K562 (cell line): ENCODE measurements around the gene TNFRSF6B. TPM values are rescaled to one million over a fixed set of nuclear protein-coding genes. Genes with fewer than 3 reads are reported as not detected.

Experiments used
- ATF7 ChIP-seq: fragments of 450-650 bp; IDR thresholded peaks from 2 replicates; pipeline ENCODE4 v1.7.1; 2014; ENCODE audit warnings: mild to moderate bottlenecking, moderate library complexity
- MGA ChIP-seq: fragments of 450-650 bp; IDR thresholded peaks from 2 replicates; pipeline ENCODE4 v1.6.1; 2016; ENCODE audit warnings: mild to moderate bottlenecking, moderate library complexity
- MNT ChIP-seq, 2 experiments: fragments of 450-650 bp; conservative IDR thresholded peaks; 2 replicates each; pipeline ENCODE4 v1.6.1; 2017; ENCODE audit warnings: mild to moderate bottlenecking in 2 of 2, moderate library complexity in 2 of 2
- MXI1 ChIP-seq: IDR thresholded peaks from 2 replicates; pipeline ENCODE4 v1.6.1; 2011; ENCODE audit warnings: low read depth, mild to moderate bottlenecking, improper control_type of control experiment, low read length
- PHTF2 ChIP-seq: fragments of 250-450 bp; sonication (Bioruptor Pico); IDR thresholded peaks from 2 replicates; pipeline ENCODE4 v1.5.0; 2021; ENCODE audit warnings: mild to moderate bottlenecking
- TARDBP ChIP-seq: fragments of 450-650 bp; IDR thresholded peaks from 2 replicates; pipeline ENCODE4 v1.6.1; 2016
- polyA plus RNA-seq, 8 experiments: library from polyadenylated mRNA; depleted of rRNA in 4 of 8; stranded (reverse) in 5 of 8; unstranded in 3 of 8; fragments of >200 nt; fragmentation: Nextera tagmentation in 2 of 8; fragmentation: Illumina TruSeq in 1 of 8; extraction: Ambion mirVana in 2 of 8; extraction: Trizol in 1 of 8; gene quantifications; 2 replicates each; pipeline versions ENCODE4 v1.2.1 to v1.2.3, GENCODE V29; 2011 to 2014; ENCODE audit warnings: inconsistent platforms in 1 of 8, missing spikeins in 1 of 8
- total RNA-seq, 7 experiments: library from RNA; depleted of rRNA in 6 of 7; stranded (reverse); fragments of >200 nt in 6 of 7; fragmentation: Illumina TruSeq in 2 of 7; extraction: Trizol in 2 of 7; gene quantifications; 2 replicates each; pipeline versions ENCODE4 v1.2.1 to v1.2.3, GENCODE V29; 2011 to 2021; ENCODE audit warnings: low replicate concordance in 1 of 7
- TF ChIP-seq, protein P1 (sequence below), 3 experiments: fragments of 200-800 bp in 1 of 3; fragments of 250-450 bp in 1 of 3; fragments of 450-650 bp in 1 of 3; sonication (Bioruptor Pico) in 1 of 3; sonication (Bioruptor generic) in 1 of 3; formaldehyde crosslinking in 1 of 3; IDR thresholded peaks; 2 replicates each; pipeline versions ENCODE4 v1.6.1 to v1.8.0; 2016 to 2022; ENCODE audit warnings: mild to moderate bottlenecking in 2 of 3, missing genetic modification characterization in 2 of 3, missing compliant biosample characterization in 1 of 3, moderate library complexity in 1 of 3
- TF ChIP-seq, protein P2 (sequence below): fragments of 450-650 bp; conservative IDR thresholded peaks from 2 replicates; pipeline ENCODE4 v1.6.1; 2016; ENCODE audit warnings: missing genetic modification characterization, low read depth, mild to moderate bottlenecking, missing compliant biosample characterization, moderate library complexity

TNFRSF6B gene
- total and polyA plus RNA-seq, 9 of the 15 experiments (the other 6 are each of a cell fraction or from before 2014, with no cell fraction given) = 0.10 to 3.5 (median 0.32) TPM; not detected in 6

DNA sequence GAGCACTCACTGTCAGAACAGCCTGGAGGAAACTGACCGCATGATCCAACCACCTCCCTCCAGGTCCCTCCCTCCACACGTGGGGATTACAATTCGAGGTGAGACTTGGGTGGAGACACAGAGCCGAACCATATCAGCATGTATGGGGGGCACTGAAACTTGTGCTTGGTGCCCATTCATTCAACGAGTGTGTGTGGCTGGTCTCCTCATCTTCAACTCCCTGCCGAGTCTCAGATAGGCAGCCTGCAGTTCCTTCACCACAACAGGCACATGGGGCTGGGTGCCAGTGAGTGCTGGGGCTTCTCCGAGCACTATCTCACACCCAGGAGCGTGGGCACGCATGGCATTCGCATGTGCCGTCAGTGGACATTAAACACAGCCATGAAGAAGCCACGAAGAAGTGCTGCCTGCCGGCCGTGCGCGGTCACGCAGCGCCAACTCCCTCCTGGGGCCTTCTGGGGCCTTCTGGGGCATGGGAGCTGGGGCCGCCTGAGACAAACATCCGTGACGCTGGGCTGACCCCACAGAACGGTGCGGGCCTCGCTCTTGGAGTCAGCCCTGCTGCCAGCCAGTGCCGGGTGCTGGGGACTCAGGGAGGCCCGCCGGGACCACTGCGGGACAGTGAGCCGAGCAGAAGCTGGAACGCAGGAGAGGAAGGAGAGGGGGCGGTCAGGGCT is 39.1 kb upstream of the TNFRSF6B start (continued):
- TF ChIP-seq MNT (conservative IDR thresholded peaks at IDR 0.05) (peak; percentile 35 to 44; a peak in 1 of 4 replicates), ATF7 (no peak), MXI1 (peak; percentile 28; the same call in 1 of the 2 replicates), TARDBP (no peak), PHTF2 (no peak), MGA (peak; percentile 81)
- TF ChIP-seq, protein P1, sequence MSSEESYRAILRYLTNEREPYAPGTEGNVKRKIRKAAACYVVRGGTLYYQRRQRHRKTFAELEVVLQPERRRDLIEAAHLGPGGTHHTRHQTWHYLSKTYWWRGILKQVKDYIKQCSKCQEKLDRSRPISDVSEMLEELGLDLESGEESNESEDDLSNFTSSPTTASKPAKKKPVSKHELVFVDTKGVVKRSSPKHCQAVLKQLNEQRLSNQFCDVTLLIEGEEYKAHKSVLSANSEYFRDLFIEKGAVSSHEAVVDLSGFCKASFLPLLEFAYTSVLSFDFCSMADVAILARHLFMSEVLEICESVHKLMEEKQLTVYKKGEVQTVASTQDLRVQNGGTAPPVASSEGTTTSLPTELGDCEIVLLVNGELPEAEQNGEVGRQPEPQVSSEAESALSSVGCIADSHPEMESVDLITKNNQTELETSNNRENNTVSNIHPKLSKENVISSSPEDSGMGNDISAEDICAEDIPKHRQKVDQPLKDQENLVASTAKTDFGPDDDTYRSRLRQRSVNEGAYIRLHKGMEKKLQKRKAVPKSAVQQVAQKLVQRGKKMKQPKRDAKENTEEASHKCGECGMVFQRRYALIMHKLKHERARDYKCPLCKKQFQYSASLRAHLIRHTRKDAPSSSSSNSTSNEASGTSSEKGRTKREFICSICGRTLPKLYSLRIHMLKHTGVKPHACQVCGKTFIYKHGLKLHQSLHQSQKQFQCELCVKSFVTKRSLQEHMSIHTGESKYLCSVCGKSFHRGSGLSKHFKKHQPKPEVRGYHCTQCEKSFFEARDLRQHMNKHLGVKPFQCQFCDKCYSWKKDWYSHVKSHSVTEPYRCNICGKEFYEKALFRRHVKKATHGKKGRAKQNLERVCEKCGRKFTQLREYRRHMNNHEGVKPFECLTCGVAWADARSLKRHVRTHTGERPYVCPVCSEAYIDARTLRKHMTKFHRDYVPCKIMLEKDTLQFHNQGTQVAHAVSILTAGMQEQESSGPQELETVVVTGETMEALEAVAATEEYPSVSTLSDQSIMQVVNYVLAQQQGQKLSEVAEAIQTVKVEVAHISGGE (CRISPR knock-in tag; IDR thresholded peaks at IDR 0.05) = peak in 1 of 3 experiments; percentile 95; a peak in 2 of 6 replicates
- TF ChIP-seq, protein P2, sequence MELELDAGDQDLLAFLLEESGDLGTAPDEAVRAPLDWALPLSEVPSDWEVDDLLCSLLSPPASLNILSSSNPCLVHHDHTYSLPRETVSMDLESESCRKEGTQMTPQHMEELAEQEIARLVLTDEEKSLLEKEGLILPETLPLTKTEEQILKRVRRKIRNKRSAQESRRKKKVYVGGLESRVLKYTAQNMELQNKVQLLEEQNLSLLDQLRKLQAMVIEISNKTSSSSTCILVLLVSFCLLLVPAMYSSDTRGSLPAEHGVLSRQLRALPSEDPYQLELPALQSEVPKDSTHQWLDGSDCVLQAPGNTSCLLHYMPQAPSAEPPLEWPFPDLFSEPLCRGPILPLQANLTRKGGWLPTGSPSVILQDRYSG (tag) = 0 out of 2 replicates have a peak, but pooled peaks have one; percentile 28
